T1000 (cell line): ENCODE data around the gene NUTM1.
A peak's percentile ranks its signal among the peaks of the same experiment; 100 is the strongest.

Experiments used
- DNase-seq: peaks from one replicate; lab custom pipeline; 2025; ENCODE audit warnings: mixed read lengths; lab: John Stamatoyannopoulos, UW

The NUTM1 gene, protein sequence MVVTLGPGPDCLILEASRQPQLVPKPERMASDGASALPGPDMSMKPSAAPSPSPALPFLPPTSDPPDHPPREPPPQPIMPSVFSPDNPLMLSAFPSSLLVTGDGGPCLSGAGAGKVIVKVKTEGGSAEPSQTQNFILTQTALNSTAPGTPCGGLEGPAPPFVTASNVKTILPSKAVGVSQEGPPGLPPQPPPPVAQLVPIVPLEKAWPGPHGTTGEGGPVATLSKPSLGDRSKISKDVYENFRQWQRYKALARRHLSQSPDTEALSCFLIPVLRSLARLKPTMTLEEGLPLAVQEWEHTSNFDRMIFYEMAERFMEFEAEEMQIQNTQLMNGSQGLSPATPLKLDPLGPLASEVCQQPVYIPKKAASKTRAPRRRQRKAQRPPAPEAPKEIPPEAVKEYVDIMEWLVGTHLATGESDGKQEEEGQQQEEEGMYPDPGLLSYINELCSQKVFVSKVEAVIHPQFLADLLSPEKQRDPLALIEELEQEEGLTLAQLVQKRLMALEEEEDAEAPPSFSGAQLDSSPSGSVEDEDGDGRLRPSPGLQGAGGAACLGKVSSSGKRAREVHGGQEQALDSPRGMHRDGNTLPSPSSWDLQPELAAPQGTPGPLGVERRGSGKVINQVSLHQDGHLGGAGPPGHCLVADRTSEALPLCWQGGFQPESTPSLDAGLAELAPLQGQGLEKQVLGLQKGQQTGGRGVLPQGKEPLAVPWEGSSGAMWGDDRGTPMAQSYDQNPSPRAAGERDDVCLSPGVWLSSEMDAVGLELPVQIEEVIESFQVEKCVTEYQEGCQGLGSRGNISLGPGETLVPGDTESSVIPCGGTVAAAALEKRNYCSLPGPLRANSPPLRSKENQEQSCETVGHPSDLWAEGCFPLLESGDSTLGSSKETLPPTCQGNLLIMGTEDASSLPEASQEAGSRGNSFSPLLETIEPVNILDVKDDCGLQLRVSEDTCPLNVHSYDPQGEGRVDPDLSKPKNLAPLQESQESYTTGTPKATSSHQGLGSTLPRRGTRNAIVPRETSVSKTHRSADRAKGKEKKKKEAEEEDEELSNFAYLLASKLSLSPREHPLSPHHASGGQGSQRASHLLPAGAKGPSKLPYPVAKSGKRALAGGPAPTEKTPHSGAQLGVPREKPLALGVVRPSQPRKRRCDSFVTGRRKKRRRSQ

DNA sequence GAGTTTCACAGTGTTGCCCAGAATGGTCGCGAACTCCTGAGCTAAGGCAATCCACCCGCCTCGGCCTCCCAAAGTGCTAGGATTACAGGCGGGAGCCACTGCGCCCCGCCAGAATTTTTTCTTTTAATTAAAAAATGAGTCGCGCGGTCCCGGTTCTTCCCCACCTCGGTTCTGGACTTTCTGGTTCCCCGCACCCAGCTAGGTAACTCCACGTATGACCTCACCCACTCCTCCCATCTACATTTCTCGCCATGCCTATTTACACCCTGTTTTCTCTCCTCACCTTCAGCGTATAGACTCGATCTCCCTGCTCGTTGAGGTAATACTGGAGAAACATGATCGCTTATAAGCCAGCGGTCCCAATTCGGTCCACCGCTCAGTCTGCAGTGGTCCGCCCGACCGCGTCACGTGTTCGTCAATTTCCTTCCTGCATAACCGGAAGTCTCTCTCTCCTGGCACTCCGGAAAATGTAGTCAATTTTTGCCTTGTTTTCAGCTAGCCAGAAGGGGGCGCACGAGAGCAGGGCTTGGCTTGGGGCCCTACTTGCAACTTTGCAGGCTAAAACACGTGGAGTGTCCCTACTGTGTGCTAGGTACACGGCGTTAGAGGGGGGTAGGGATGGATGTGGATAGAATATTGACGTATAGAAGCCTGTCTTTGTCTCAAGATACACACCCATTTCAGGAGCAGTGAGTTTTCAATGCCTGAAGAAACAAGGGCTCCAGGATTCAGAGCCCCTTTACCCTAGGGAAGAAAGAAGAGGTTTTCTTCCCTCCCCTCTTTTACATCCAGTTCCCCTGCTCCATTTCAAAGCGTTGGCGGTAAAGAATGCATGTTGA is at the start of gene NUTM1, which contains the start of gene NOP10:
NUTM1 (plus strand) TSS at position 579 of the 839 bp plus-strand sequence. CDS start 382 bp downstream, outside the sequence.
NOP10 (minus strand) TSS at position 400 of the 839 bp plus-strand sequence; CDS start at position 337, 63 bp downstream.
- peak; percentile 68 for DNase-seq

DNA sequence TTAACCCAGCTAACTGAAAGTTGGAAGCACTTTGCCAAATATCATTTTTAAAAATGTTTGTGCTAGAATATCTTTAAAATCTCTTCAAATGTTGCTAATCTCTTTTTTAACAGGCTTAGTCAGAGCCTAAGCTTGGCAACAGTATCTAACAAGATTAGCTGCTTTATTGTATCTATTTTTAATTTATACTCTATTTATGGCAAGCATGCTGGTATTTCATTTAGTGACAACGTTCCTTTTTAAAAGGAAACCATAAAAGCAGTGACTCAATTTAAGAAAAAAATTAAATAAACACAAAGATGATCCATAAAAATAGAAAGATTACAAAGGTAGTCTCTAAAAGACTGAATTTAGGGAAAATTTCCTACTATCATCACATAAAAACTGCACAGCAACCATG is 46.1 kb upstream of the NUTM1 start:
- DNase-seq = no peak

DNA sequence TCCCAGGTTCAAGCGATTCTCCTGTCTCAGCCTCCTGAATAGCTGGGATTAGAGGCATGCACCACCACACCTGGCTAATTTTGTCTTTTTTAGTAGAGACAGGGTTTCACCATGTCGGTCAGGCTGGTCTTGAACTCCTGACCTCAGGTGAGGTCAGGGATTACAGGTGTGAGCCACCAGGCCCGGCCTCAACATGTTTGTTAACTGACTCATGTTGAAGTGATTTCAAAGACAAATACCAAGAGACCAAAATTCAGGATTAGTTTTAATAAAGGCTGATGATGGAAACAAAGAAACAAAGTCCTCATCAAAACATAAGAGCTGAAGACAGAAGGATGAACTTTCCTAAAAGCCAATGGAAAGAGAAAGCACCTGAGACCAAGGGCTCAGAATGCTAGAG is 42.1 kb upstream of the NUTM1 start:
- DNase-seq = no peak

DNA sequence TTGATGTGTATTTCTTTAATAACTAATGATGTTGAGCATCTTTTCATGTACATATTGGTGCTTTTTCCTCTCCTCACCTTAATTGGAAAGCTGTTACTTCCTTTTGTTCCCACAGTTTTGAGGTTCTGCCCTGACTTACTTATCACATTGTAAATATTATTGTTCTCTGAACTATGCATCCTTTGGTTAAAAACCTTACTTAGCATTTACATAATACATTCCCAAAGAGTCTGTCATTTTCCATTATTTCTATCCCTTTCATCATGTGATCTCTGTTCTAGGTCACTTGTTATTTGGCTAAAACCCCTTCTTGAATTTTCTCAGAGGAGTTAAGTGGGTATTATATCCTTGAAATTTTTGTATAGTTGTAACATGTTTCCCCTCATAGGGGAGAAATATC is 38.5 kb upstream of the NUTM1 start:
- no peak for DNase-seq

DNA sequence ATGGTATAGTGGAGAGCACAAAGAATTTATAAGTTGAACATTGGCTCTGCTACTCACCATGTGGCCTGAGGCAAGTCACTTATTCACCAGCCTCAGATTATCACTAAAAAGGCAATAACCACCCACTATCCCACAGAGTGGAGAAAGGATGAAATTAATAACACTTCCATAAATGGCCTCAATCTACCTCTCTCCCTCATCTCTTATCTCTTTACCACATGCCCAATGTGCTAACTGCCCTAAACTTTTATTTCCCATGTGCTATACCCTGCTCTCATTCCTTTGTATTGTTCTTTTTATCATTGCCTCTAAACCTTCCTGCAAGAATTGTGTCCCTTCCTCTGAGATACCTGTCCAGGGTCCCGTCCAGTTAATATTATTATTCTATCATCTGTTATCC is 31.6 kb upstream of the NUTM1 start:
- no peak for DNase-seq

DNA sequence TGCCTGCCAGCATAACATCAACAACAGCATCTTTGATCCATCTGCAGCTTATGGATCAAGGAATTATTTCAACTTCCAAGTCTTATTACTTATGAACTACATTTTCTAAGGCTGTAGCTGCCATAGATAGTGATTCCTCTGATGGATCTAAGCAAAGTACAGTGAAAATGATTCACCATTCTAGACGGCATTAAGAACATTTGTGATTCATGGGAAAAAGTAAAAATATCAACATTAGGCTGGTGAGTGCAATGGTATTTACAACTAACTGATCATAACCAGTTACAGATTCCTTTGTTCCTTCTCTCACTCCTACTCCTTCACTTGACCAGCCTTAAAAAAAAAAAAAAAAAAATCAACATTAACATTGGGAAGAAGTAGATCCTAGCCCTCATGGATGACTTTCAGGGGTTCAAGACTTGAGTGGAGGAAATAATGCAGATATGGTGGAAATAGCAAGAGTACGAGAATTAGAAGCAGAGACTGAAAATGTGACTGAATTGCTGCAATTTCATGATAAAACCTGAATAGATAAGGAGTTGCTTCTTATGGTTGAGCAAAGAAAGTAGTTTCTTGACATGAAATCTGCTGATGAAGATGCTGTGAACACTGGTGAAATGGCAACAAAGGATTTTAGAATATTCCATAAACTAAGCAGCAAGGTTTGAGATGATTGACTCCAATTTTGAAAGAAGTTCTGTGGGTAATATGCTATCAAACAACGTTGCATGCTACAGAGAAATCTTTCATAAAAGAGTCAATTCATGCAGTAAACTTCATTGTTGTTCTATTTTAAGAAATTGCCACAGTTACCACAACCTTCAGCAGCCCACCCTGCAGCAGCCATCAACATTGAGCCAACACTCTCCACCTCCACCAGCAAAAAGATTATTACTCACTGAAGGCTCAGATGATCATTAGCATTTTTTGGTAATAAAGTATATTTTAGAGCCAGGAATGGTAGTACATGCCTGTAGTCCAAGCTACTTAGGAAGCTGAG is 28.3 kb upstream of the NUTM1 start:
- DNase-seq = no peak

DNA sequence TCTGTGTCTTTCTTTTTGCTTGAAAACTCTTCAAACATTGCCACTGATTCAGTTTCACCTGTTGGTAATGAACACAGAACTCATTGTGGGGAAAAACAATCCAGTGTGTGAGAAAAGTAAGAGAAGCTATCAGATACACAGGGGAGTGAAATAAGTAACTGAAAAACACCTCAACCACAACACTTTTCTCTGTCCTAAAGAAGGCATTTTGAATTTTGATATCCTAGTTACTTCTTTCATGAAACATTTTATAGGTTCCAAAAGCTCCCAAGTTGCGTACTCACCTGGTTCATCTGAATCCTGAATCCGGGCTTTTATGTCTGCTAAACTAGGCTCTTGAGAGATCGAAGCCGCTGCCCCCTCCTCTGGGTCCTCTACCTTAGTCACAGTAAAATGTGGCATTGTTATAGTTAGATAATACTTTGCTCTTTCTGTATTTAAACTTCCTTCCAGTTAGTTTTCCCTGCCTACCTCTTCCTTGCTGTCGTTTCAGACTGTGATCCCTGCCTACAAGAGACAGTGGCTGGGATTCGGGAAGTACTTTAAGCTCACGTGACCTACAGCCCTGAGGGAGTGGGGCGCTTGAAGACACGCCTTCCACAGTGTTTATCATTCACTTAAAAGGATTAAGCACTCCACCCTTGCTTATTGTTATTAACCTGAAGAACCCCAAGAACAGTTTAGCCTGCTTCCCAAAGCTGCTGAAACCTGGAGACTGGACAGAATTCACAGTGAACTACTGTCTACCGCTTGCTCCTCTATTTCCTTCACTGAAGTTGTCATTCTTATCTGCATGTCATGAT is 24.6 kb upstream of the NUTM1 start:
- DNase-seq = no peak

DNA sequence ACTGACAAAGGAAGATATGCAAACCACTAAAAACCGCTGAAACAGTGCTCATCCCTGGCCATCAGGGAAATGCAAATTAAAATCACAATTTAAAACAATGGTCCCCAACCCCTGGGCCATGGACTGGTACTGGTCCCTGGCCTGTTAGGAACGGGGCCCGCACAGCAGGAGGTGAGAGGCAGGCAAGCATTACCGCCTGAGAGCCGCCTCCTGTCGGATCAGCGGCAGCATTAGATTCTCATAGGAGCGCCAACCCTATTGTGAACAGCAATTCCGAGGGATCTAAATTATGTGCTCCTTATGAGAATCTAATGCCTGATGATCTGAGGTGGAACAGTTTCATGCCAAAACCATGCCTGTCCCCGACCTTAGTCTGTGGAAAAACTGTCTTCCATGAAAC is 19.9 kb upstream of the NUTM1 start:
- no peak for DNase-seq

DNA sequence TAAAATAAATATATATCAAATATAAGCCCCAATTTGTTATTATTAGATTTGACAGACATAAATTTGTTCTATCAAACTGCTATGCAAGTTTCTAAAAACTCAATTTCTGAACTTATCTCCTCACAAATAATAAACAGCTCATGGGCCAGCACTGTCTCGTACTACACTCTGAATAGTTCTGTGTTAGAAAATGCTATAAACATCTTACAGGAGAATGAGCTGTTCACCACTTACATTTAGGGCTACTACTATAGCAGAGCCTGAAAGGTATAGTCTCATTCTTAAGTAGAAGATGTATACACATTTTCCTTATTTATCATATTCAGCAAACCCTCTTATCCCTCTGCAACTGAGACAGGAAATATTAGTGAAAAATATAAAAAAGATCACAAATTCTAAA is 18.2 kb upstream of the NUTM1 start:
- DNase-seq = no peak

DNA sequence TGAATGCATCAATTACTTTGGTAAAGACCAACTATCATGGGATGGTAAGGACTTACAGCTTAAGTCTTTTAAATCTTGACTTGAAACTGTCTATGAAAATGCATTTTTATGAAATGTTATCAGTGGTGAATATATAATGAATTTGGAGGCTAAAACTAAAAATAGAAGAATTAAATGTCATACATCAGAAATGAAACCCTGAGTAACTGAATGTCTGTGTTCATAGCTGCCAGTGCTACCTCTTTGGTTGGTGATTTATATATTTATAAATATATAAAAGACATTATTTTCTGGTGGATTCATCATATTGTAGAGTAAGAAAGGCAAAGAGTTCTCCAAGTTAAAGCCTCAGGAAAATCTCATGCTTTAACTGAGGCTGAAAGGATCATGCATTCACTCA is 17.7 kb upstream of the NUTM1 start:
- no peak for DNase-seq

DNA sequence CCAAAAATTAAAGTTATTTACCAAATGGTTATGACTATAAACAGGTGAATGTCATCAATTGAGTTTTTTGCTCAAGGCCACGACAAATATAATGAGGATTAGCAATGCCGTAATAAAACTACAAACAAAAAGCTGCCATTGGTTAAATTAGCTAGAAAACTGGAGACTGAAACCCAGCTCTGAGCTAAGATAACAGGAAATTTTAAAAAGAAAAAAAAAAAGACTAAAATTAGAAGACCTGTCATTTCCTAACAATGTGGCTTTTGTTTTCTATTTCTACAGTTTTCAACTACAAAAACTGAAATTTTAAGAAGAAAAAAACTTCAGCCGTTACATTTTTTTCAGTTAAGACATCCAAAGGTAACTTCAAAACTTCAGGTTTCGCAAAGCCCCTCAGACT is 15.2 kb upstream of the NUTM1 start:
- DNase-seq = no peak

DNA sequence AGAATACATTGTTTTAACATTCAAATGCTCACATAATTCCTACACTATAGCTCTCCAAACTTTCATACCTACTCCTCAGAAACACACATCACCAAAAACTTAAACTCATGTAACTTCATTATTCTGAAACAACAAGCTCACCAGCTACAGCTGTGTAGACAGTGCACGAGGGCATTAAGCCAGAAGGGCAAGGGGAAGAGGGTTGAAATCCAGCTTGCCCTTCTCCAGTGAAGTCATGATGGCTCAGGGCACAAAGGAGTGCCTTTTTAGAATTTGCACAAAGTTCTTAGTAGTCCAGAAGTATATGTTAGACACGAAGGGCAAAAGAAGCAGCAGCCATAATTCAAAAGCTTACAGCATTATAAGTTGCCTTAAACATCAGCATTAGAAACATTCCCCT is 14.1 kb upstream of the NUTM1 start:
- DNase-seq = no peak

DNA sequence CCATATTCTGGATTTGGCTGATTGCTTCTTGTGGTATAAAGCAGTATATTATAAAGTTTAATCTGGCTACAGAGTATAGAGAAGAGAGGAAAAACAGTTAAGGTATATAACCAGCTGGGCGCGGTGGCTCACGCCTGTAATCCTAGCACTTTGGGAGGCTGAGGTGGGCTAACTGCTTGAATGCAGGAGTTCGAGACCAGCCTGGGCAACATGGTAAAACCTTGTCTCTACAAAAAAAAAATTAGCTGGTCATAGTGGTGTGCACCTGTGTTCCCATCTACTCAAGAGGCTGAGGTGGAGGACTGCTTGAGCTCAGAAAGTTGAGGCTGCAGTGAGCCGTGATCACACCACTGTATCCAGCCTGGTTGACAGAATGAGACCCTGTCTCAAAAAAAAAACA is 12.8 kb upstream of the NUTM1 start:
- DNase-seq = no peak

DNA sequence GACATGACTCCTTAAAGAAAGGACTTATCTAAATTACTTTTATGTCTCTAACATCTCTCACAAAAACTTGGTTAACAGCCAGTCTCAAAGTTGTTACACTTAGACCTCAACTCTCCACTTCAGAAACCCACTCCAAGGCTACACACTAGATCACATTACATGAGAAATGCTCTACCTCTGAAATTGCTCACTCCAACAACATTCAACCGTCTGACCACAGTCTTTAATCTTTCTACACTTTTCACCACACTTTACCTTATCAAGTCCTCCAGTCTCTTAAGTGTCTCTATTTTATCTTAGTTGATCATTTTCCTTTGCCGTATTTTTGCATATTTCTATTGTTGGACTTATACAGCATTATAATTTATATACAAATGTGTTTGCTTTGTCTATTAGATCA is 11.3 kb upstream of the NUTM1 start:
- no peak for DNase-seq

DNA sequence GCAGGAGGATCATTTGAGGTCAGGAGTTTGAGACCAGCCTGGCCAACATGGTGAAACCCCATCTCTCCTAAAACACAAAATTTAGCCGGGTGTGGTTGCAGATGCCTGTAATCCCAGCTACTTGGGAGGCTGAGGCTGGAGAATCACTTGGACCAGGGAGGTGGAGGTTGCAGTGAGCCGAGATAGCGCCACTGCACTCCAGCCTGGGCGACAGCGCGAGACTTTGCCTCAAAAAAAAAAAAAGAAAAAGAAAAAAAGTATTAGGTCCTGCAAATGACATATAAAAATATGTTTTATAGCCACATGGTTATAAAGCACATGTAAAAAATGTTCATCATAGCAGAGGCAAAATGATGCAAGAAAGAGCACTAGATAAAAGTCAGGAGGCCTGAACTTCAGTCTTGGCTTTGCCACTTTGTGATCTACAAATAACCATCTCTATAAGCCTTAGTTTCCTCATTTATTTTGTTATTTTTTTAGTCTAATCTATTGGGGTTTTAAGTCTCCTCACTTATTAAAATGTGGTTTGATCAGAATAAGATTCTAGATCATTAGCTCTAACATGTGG is 10.5 kb upstream of the NUTM1 start:
- no peak for DNase-seq

DNA sequence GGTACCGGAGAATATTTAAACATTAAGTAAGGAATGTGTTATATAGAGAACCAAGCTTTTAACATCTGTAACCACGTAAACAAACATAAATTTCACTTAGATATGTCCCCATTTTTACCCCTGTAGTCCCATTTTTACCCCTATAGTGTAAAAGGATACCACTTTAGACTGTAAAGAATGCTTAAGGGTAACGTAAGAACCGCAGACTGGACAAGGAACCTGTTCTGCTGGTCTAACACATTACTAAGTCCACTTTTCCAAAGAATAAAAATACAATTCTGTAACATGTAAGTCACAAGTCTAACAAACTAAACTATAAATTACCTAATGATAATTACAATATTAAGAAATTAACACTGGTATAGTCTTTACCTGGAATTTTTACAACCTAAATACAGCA is 8.4 kb upstream of the NUTM1 start:
- DNase-seq = no peak

DNA sequence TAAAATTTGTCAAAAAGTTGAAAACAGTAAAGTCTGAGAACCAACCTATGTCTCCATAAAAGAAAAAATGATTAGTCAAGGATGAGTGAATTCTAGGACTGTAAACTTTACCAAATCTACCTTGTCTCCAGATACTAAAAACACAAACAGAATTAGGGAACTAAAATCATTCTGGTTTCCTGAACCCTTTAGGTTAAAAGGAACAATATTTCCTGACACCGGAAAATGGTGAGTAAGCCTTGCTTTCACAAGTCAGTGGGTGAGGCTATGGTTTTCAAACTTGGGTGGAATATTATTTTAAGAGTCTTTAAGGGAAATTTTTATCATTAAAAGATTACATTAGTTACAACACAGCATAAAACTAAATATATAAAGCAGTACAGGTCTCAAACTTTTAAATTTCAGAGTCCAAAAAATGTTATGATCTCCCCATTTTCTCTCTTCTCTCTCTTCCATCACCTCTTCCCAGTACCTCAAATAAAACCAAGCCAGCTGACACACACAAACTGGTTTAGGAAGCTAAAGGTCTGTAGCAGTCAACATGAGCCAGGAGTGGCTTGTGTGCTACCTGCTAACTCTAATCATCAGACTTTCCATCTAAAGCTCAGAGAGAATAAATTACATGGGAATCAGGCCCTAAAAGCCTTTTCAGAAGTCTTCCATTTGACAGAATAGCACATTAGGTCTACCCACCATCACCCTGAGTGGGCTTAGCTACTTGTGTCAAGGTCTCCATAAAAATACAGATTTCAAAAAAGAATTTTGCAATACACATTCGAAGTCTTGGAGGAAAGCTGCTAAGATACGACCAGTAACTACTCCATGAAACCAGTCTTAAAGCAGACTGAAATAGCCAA is 7.7 kb upstream of the NUTM1 start:
- DNase-seq = no peak
